Esophagus muscularis mucosa (tissue), 4 donors: ENCODE results near the gene MYCBPAP. TPM values are rescaled to one million over a fixed set of nuclear protein-coding genes. Genes with fewer than 3 reads are reported as not detected.
A peak's percentile ranks its signal among the peaks of the same experiment; 100 is the strongest.

Source experiments
- DNase-seq: peaks from one replicate; pipeline ENCODE4 v3.0.0-alpha.2; 2017; ENCODE audit errors: extremely low spot score
- H3K27ac ChIP-seq, 4 donors: fragments of 200-600 bp; sonication (generic); replicated peaks in 1 of 4; 1 replicate in 3 of 4; 2 replicates in 1 of 4; pipeline ENCODE4 v1.5.1; 2016 to 2019; ENCODE audit warnings: mild to moderate bottlenecking in 1 of 4
- H3K27me3 ChIP-seq, 4 donors: fragments of 200-600 bp; sonication (generic); one replicate each; pipeline versions ENCODE4 v1.5.1 to v1.6.0; 2016 to 2019
- H3K36me3 ChIP-seq, 4 donors: fragments of 200-600 bp; sonication (generic); one replicate each; pipeline ENCODE4 v1.5.1; 2016 to 2019
- H3K4me1 ChIP-seq, 4 donors: fragments of 200-600 bp; sonication (generic); one replicate each; pipeline ENCODE4 v1.5.1; 2016 to 2019
- H3K4me3 ChIP-seq, 4 donors: fragments of 200-600 bp; sonication (generic); 1 replicate in 2 of 4; 2 replicates in 2 of 4; pipeline ENCODE4 v1.5.1; 2016 to 2019; ENCODE audit warnings: mild to moderate bottlenecking in 4 of 4, moderate library complexity in 1 of 4
- H3K9me3 ChIP-seq, 4 donors: fragments of 200-600 bp; sonication (generic); 1 replicate in 3 of 4; 2 replicates in 1 of 4; pipeline ENCODE4 v1.5.1; 2016 to 2019
- CTCF ChIP-seq, 3 experiments: fragments of 200-600 bp in 2 of 3; fragments of 450-650 bp in 1 of 3; sonication (generic) in 2 of 3; IDR thresholded peaks; one replicate each; pipeline ENCODE4 v1.5.1; 2017 to 2019; ENCODE audit warnings: antibody characterized with exemption in 3 of 3, mild to moderate bottlenecking in 2 of 3, moderate library complexity in 1 of 3
- EP300 ChIP-seq: sonication (generic); formaldehyde crosslinking; IDR thresholded peaks from one replicate; pipeline ENCODE4 v1.6.1; 2017; ENCODE audit warnings: antibody characterized with exemption
- POLR2A ChIP-seq: fragments of 450-650 bp; IDR thresholded peaks from one replicate; pipeline ENCODE4 v1.6.1; 2017; ENCODE audit warnings: antibody characterized with exemption, moderate library complexity, mild to moderate bottlenecking, low read depth
- POLR2AphosphoS5 ChIP-seq, 2 donors: sonication (generic); formaldehyde crosslinking; IDR thresholded peaks; one replicate each; pipeline ENCODE4 v1.6.1; 2017; ENCODE audit warnings: antibody characterized with exemption in 2 of 2
- WGBS: methylation state at CpG from one replicate; pipeline ENCODE4 v1.1.5; 2018; 5-methylcytosine and 5-hydroxymethylcytosine counted together
- intact Hi-C: fragments of 100-400 bp; cut with DNase I; formaldehyde crosslinking; loops from one replicate; pipeline ENCODE4 v1.15.1; 2023
- total RNA-seq, 4 donors: library from RNA; depleted of rRNA; stranded (reverse); fragments of >200 nt; gene quantifications; one replicate each; pipeline versions ENCODE4 v1.1.0 to v1.2.1, GENCODE V29; 2016

Gene MYCBPAP
- total RNA-seq, 4 donors from 2014 or later, result 0.33 to 1.6 (median 1.2) TPM; not detected in 1

DNA sequence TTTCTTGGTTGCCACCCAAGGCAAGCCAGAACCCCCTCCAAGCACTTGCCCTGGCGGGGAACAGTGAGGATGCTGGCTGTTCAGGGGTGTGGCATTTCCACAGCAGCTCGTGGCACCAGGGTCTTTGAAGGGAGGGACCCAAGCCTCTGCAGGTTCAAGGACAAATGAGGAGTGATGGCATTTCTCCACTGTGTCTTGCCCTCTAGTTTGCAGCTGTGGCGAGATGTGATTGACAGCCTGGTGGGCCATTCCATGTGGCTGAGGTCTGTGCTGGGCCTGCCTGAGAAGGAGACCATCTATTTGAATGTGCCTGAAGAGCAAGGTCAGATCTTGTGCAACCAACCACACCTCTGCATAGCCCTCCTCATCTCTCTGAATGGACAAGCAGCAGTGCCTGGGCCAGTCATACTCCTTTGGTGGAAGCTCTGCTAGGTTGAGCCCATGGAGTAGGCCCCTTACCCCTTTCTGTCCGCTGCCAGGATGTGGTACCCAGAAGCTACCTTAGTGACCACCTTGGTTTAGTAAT is 19.8 kb downstream of the MYCBPAP start:
- WGBS, result 100% methylated on average over 1 of the region's 4 CpGs
- H3K4me1 ChIP-seq, result peaks cover 7 to 12% (median 10%) of the 10 kb centered on the region in 4 donors
- TF ChIP-seq POLR2A (no peak), POLR2AphosphoS5 (IDR thresholded peaks at IDR 0.05) (no peak)
- peaks cover 0 to 50% (median 20%) of the 10 kb centered on the region in 4 donors for H3K27me3 ChIP-seq
- no peak overlapping the region for H3K4me3 ChIP-seq
- H3K36me3 ChIP-seq, result no peaks in the 10 kb centered on the region
- no peak overlapping the region for H3K27ac ChIP-seq
- no peaks in the 10 kb centered on the region for H3K9me3 ChIP-seq
- no peak for DNase-seq
- intact Hi-C loops, result no loop called here

DNA sequence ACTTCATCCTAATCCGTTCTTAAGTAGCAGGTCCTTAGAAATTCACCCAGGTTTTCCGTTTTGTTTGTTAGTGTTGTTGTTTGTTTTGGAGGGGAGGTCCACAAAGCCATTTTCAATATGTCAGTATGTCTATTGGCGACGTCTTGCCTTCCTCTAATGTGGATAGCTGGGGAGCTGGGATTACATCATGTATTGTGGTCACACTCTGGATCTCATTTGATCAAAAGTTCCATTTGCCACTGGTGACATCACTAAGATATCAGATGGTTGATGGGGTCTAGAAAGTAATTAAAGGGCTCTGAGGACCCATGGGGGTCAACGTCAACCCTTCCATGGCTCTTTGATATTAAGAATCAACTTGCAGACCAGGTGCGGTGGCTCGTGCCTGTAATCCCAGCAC is 21.6 kb downstream of the MYCBPAP start:
- TF ChIP-seq POLR2A (no peak), EP300 (no peak), CTCF (IDR thresholded peaks at IDR 0.05) (no peak), POLR2AphosphoS5 (IDR thresholded peaks at IDR 0.05) (no peak)
- Histone ChIP-seq H3K27ac (no peak overlapping the region), H3K4me1 (peaks cover 18 to 27% (median 21%) of the 10 kb centered on the region in 4 donors), H3K4me3 (no peak overlapping the region), H3K27me3 (peaks cover 0 to 69% (median 29%) of the 10 kb centered on the region in 4 donors), H3K36me3 (no peaks in the 10 kb centered on the region), H3K9me3 (no peaks in the 10 kb centered on the region)
- intact Hi-C loops, result no loop called here
- 91% methylated on average over 7 of the region's 7 CpGs for WGBS
- no peak for DNase-seq

- 54% methylated on average over 6 of the region's 6 CpGs for WGBS
- no peaks in the 10 kb centered on the region for H3K9me3 ChIP-seq
- peaks cover 18 to 27% (median 21%) of the 10 kb centered on the region in 4 donors for H3K4me1 ChIP-seq
- no peak for DNase-seq
- H3K36me3 ChIP-seq, result peaks cover 0 to 2% (median 0%) of the 10 kb centered on the region in 4 donors
- no peak overlapping the region for H3K4me3 ChIP-seq
- intact Hi-C loops, result no loop called here
- no peak overlapping the region for H3K27ac ChIP-seq
- TF ChIP-seq POLR2AphosphoS5 (IDR thresholded peaks at IDR 0.05) (no peak), POLR2A (no peak), CTCF (IDR thresholded peaks at IDR 0.05) (no peak), EP300 (no peak)
- peaks cover 0 to 71% (median 29%) of the 10 kb centered on the region in 4 donors for H3K27me3 ChIP-seq
Measured at GRCh38 chr17:50531428-50532025, 23.3 kb downstream of the MYCBPAP start.

GRCh38 chr17:50532452-50533024 is 24.3 kb downstream of the MYCBPAP start, which contains the start of gene EPN3:
Gene EPN3, plus strand, starts transcription at chr17:50532735. Its CDS starts 3,822 bp downstream, at chr17:50536557.
- intact Hi-C loops, result no loop called here
- H3K27me3 ChIP-seq, result peaks cover 0 to 71% (median 29%) of the 10 kb centered on the region in 4 donors
- TF ChIP-seq CTCF (IDR thresholded peaks at IDR 0.05), result no peak
- TF ChIP-seq POLR2AphosphoS5 (IDR thresholded peaks at IDR 0.05), result no peak
- TF ChIP-seq POLR2A, result no peak
- no peak for TF ChIP-seq EP300
- WGBS, result 2% methylated on average over 9 of the region's 21 CpGs
- H3K4me3 ChIP-seq, result peak within 1 kb of the TSS in 2 of 4 donors; percentile 9 to 22
- H3K36me3 ChIP-seq, result peaks cover 0 to 4% (median 0%) of the 10 kb centered on the region in 4 donors
- no peak for DNase-seq
- peaks cover 18 to 27% (median 21%) of the 10 kb centered on the region in 4 donors for H3K4me1 ChIP-seq
- no peak within 1 kb of the TSS for H3K27ac ChIP-seq
- no peaks in the 10 kb centered on the region for H3K9me3 ChIP-seq

GRCh38 chr17:50533185-50533584 is 24.9 kb downstream of the MYCBPAP start:
- H3K27me3 ChIP-seq, result peaks cover 0 to 69% (median 29%) of the 10 kb centered on the region in 4 donors
- no peaks in the 10 kb centered on the region for H3K9me3 ChIP-seq
- peaks cover 18 to 27% (median 21%) of the 10 kb centered on the region in 4 donors for H3K4me1 ChIP-seq
- intact Hi-C loops, result no loop called here
- no peak for TF ChIP-seq POLR2AphosphoS5 (IDR thresholded peaks at IDR 0.05)
- no peak for TF ChIP-seq EP300
- no peak for TF ChIP-seq CTCF (IDR thresholded peaks at IDR 0.05)
- no peak for TF ChIP-seq POLR2A
- 36% methylated on average over 4 of the region's 5 CpGs for WGBS
- H3K4me3 ChIP-seq, result peak overlapping the region in 1 of 4 donors; percentile 22
- DNase-seq, result no peak
- H3K27ac ChIP-seq, result no peak overlapping the region
- peaks cover 0 to 7% (median 0%) of the 10 kb centered on the region in 4 donors for H3K36me3 ChIP-seq
